Activated T-helper 9 cell treated with anti-CD3 and anti-CD28 coated beads, Interleukin-2, amount 50 U/mL, for 16 hours (primary cell): ENCODE results near the gene SAMM50.

ENCODE experiments used
- DNase-seq: peaks from one replicate; pipeline ENCODE4 v3.0.0-alpha.2; 2020; ENCODE audit warnings: low read depth

Gene SAMM50

GRCh38 chr22:44029069-44029468 is 73.8 kb downstream of the SAMM50 start:
- no peak for DNase-seq

DNA sequence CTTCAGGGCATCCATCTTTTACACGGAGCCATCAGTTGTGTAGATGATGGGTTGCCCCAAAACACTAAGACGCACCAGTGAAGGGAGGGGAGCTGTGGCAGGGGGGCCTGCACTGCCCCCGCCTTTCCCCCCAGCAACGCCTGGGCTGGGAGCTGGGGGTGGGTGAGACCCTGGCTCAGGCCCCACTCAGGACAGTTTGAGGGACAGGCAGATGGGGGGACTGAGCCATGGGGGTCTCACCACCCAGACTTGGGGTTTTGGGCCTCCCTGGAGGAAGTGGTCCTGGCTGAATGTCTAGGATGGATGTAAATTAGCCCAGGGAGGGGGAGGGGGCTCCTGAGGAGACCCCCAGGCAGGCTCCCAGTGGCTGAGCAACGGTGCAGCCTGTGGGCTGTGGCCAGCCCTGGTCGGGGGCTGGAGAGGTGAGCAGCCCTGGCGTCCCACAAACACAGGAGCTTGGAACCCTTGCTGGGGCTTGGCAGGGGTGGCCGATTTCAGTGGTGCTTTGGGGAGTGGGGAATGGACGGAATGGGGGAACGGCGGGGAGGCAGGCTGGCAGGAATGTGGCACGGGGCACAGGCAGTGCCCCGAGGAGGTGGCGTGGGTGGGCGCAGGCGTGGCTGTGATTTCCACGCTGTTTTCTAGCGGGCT is 74.9 kb downstream of the SAMM50 start:
- no peak for DNase-seq

DNA sequence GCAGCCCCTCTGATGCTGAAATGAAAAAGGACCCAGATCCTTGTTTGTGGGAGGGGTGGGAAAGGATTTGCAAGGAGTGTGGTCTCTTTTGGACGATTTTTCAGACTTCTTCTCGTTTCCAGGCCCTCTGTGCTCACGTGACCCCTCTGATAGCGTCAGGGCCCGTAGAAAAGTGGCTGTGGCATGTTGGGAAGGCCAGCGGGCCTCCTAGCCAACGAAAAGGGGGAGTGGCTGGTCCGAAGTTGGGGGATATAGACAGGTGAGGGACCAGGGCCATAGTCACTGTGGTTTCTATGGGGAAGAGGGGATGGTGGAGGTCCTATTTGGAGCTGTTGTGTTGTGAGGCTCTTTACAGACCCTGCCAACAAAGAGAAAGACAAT is 75.5 kb downstream of the SAMM50 start:
- no peak for DNase-seq

DNA sequence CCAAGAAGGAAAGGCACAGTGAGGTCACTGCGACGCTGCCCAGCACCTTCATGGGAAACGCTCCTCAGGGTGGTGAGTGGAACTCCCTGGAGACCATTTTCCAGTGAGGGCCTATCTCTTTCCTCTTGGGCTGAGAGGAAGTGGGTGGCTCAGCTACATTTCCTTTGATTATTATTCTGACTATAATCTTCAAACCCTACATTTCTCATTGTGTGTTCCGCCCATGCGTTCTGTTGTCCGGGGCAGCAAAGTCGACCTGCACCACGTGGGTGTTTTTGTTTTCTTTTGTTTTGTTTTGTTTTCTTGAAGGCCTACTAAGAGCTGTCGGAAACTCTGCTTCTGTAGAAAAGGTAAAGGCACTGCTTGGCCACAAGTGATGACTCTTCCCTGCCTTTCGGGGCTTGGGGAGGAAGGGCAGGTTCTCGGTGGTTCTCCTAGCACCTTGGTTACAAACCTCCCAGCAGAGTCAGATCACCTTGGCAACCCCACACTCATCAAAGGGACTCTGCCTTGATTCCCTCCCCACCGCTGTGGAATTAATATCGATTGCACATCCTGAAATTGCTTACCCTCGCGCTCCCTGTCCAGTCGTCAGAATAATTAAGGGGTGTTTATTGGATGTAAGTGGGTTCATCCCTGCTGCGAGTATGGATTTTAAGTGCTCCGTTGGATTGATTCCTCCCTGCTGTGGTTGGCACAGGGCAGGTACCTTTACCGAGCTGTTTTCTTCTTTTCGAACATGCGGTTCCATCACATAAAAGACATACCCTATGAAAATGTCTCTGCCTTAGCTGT is 76.1 kb downstream of the SAMM50 start:
- no peak for DNase-seq

DNA sequence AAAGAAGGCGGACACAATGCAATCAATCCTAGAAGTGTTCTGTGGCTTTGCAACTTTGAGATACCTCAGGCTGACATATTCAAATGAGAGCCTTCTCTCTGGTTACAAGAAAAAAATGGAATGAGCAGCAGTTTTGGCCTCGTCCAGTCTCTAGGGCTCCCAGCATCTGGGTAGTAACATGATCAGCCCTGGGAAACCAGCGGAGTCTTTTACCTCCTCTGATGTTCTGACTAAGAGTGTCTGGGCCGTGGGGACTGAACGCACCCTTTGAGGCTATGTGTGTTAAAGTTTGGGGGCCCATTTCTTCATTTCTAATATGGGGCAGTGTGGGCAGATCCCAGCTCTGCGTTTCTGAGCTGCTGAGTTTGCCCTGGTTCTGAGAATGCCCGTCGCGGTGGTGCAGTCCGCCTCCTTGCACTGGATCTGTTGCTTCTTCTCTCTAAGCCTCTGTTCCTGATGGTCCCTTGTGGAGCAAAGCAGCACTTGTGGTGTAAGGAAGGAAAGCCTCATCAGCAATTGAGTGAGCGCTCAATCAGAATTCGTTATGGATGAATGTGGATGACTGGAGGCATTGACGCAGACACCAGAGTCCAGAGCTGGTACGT is 77.0 kb downstream of the SAMM50 start:
- DNase-seq, result no peak

GRCh38 chr22:44033287-44033686 is 78.0 kb downstream of the SAMM50 start:
- DNase-seq, result no peak

- DNase-seq, result no peak
Observed at GRCh38 chr22:44033694-44034093, 78.5 kb downstream of the SAMM50 start.

DNA sequence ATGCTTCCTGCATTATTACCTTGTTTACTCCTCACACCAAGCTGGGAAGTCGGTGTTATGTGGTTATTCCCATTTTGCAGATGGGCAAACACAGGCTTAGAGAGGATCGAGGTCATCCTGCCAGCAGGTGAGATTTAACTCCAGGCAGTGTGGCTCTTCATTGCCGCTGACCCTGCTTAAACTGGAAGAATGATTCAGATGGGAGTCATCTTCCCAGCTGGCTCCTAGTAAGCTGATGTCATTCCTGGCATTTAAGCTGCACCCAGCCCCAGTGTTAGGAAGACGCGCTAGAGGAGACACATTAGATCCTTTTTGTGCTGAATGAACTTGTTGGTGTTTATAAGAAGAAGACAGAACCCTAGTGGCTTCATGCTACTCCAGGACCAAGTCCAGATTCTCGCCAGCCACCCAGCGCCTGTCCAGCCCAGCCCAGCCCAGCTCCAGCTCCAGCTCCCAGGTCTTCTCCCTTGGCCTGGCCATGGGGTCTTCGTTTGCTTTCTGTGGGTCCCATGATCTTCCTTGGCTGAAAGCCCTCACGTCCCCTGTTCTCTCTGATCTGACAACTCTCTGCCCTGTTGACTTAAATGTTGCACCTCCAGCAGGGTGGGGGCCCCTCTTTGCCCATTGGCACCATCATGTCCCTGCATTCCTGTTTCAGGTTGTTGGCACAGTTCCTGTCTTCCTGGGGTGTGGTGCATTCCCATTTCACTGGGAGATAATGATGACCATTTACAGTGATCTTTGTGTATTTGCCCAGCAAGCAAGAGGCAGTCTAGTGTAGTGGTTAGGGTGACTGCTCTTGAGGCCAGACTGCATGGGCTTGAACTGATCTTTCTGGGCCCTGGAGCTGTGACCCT is 82.5 kb downstream of the SAMM50 start:
- DNase-seq, result no peak

GRCh38 chr22:44039566-44040171 is 84.4 kb downstream of the SAMM50 start:
- no peak for DNase-seq

DNA sequence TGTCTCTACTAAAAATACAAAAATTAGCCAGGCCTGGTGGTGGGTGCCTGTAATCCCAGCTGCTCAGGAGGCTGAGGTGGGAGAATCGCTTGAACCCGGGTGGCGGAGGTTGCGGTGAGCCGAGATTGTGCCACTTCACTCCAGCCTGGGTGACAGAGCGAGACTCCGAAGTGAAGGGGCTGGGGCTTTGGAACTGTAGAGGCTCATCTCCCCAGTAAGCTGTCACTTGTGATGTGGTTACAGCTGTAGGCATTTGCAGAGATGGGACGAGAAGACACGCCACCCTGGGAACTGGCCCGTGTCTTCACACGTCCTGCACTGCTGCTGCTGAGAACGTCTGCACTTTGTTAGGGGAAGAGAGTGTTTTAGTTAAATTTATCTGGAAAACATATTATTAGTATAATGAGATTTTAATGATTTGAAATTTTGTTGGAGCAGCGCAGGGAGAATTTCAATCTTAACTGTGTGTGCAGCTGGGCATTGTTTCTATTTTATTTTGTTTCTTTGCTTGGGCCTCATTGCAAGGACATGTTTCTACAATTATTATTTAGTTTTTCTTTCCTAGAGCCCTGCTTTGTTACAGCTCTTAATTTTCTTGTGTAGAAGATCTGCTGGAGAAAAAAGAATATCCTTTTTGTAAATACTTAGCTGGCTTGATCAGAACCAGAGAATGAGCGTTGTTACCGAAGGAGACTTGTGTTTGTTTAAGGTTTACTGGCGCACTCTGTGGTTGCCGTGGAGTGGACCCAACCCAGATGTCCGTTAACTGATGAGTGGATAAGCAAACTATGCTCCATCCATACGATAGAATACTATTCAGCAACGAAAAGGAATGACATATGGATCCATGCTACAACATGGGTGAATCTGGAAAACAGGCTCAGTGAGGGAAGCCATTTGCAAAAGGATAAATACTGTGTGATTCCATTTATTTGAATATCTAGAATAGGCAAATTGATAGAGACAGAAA is 87.3 kb downstream of the SAMM50 start:
- no peak for DNase-seq

DNA sequence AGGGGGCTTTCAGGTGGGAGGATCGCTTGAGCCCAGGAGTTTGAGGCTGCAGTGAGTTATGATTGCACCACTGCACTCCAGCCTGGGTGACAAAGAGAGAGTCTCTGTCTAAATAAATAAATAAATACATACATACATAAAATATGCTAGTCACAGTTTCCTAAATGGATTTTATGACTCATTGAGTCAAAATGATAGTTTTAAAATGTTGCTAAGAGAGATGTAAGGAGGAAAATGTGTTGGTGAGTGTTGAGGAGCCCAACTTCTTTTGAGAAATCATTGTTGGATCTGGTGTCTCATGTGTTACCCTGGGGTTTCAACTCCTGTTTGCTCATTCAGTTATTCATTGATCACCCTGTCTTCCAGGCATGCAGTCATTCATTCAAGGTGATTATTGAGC is 89.9 kb downstream of the SAMM50 start:
- no peak for DNase-seq
